Mononuclear cell (primary cell): ENCODE data around the gene CRY1. TPM values are rescaled to one million over a fixed set of nuclear protein-coding genes. Genes with fewer than 3 reads are reported as not detected.
A peak's percentile ranks its signal among the peaks of the same experiment; 100 is the strongest.

ENCODE experiments used
- H3K27me3 ChIP-seq: 2 replicates; pipeline ENCODE4 v1.6.0; 2011; ENCODE audit warnings: low read length, control low read depth; ENCODE audit not compliant: insufficient read depth
- H3K4me1 ChIP-seq: 2 replicates; pipeline ENCODE4 v1.5.1; 2011; ENCODE audit warnings: mild to moderate bottlenecking, low read length, control low read depth; ENCODE audit not compliant: insufficient read depth
- H3K4me3 ChIP-seq: 2 replicates; pipeline ENCODE4 v1.5.1; 2011; ENCODE audit warnings: mild to moderate bottlenecking, low read length, moderate library complexity
- H3K9me3 ChIP-seq: 2 replicates; pipeline ENCODE4 v1.5.1; 2011; ENCODE audit warnings: low read depth, mild to moderate bottlenecking, control low read depth, low read length
- total RNA-seq: library from RNA; depleted of rRNA; stranded (reverse); fragments of >200 nt; gene quantifications from one replicate; pipeline ENCODE4 v1.2.3, GENCODE V29; 2012

CRY1 gene
- total RNA-seq, 1 donor, result 68.6 TPM

DNA sequence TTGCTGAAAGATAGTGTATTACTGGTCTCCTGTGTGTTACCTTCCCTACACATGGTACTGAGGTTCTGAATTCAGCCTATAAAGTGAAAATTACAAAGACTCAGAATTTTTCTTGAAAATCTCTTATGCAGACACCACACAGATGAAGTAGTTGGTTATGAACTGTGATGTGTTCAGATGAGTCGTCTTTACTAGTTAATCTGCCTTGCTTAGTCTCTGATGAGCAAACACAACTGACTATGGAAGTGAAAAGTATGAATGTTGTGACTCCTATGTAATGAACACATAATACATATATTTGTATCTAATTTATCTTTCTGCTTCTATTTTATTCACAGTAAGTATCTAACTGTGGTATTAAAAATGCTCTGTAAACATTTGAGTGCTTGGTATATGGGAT lies 111.1 kb downstream of the CRY1 start:
- Histone ChIP-seq H3K9me3 (no peaks in the 10 kb centered on the region), H3K4me1 (peaks cover 14% of the 10 kb centered on the region), H3K27me3 (no peaks in the 10 kb centered on the region), H3K4me3 (no peak overlapping the region)

DNA sequence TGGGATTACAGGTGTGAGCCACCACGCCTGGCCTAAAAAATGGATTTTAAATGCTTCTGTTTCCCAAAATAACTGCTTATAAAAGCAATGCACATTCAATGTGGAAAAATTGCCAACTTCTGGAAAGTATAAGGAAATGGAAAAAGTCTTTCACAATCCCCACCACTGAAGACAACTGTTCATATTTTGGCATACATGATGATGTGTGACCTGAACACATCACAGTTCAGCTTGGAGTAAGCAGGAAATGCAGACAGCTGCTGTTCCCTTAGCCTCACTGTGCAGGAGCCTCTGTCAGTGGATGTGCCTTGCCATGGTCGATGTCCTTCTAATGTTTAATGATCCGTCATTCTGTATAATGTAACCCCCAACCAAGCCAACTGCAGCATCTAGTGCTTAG lies 111.6 kb downstream of the CRY1 start:
- H3K9me3 ChIP-seq, result no peaks in the 10 kb centered on the region
- no peak overlapping the region for H3K4me3 ChIP-seq
- peaks cover 14% of the 10 kb centered on the region for H3K4me1 ChIP-seq
- no peaks in the 10 kb centered on the region for H3K27me3 ChIP-seq

DNA sequence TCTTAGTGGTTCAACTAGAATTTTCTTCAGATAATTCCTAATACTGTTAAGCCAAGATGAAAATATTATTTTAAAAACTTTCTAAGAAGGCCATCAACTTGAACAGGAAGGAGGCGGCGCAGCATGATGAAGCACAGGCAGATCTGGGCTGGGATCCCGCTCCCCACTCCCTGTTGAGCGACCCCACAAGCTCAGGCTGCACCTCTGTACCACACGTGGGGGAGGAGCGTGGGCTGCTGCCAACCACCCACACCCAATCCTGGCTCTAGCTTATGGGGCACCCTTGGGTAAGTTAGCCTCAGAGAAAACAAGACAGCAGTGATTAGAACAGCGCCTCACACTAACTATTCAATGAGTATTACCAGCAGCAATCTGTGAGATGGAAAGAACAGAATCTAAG lies 112.4 kb downstream of the CRY1 start:
- no peaks in the 10 kb centered on the region for H3K9me3 ChIP-seq
- no peak overlapping the region for H3K4me3 ChIP-seq
- H3K27me3 ChIP-seq, result no peaks in the 10 kb centered on the region
- H3K4me1 ChIP-seq, result peaks cover 7% of the 10 kb centered on the region

DNA sequence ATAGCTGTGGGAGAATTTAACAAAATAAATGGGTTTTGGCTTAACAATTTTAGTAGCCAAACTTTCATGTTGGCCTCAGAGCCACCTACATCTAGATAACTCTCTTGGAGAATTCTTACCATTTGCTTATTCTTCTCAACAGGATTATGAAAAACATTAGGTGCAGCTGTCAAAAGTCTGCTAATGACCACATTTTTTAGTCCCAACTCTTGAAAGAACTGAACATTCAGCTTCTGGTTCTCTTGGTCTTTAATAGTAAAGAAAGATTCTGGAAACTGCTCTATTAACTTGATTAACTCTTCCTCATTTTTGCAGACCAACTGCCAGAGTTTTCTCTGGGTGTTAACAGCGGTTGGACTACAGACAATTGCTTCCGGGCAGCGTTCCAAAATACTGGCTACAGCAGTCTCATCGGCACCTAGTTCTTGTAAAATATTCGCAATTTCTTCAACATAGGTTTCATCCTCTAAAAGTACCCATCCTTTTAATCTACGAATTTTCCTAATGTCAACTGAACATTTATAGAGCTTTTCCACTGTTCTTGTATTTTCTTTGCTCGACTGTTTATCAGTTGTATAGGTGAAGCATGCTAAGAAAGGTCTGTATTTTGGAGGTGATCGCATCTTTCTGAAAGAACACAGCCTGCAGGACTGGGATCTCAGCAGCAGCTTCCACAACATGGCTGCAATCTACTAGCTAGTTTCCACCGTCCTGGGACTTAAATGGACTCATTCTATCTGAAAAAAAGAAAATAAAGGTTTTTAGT lies 115.1 kb downstream of the CRY1 start:
- Histone ChIP-seq H3K27me3 (no peaks in the 10 kb centered on the region), H3K4me1 (no peaks in the 10 kb centered on the region), H3K9me3 (no peaks in the 10 kb centered on the region), H3K4me3 (no peak overlapping the region)

DNA sequence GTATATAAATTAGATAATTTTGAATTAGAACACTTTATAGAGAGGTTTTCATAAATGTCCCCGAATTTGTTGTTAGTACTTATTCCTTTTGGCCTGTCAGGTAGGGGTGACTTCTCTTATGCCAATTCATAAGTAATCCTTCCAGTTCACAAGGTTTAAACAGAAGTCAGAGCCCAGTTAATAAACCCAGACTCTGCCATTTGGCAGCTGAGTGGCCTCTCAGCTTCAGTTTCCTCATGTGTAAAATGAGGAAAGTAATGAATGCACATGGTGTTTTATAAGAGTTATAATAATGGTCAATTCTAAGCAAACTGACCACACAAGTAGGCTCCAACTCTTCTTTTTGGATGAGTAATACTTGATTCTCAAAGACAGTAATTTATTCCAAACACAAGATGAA lies 116.7 kb downstream of the CRY1 start:
- no peak overlapping the region for H3K4me3 ChIP-seq
- H3K4me1 ChIP-seq, result no peaks in the 10 kb centered on the region
- H3K9me3 ChIP-seq, result no peaks in the 10 kb centered on the region
- H3K27me3 ChIP-seq, result no peaks in the 10 kb centered on the region

DNA sequence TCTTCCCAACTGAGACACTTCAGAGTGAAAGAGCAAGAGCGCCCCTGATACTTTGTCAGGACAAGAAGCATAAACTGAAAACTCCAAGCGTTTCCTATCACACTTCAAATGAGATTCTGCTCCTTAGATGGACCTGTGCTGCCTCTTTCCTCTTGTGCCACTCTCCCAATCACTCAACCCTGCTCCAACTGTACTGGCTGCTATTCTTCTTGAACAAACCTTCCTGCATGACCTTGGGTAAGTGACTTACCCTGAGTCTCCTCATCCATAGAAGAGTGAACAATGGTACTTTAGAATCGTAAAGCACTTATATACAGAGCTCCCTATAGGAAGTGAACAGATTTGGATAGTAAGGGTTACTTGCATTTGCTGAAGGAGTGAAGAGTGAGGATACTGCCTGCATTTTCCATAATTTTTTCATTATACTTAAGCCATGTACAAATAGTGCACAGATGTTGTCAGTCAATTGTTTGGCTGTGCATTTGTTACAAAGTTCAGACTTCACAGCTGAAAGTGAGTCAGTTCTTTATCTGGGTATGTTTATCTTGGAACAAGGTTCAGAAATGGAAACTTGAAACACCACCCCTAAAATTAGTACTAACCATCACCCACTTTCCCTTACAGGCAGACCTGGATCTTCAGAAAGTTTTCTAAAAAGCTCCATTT lies 117.2 kb downstream of the CRY1 start:
- H3K4me1 ChIP-seq, result no peaks in the 10 kb centered on the region
- no peaks in the 10 kb centered on the region for H3K9me3 ChIP-seq
- H3K27me3 ChIP-seq, result no peaks in the 10 kb centered on the region
- H3K4me3 ChIP-seq, result no peak overlapping the region

DNA sequence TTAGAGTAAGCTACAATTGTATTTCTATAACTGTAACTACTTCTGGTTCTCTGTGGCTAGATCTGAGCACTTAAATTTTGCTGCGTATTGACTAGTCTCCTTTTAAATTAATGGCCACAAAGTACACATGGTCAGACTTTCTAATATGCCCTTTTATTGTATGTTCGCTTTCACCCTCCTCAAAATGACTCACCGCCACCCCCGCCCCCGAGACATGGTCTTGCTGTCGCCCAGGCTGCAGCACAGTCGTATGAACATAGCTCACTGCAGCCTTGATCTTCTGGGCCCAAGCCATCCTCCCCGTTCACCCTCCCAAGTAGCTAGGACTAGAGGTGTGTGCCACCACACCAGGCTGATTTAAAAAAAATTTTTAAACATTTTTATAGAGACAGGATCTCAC lies 118.3 kb downstream of the CRY1 start:
- Histone ChIP-seq H3K4me1 (no peaks in the 10 kb centered on the region), H3K4me3 (no peak overlapping the region), H3K27me3 (no peaks in the 10 kb centered on the region), H3K9me3 (no peaks in the 10 kb centered on the region)

DNA sequence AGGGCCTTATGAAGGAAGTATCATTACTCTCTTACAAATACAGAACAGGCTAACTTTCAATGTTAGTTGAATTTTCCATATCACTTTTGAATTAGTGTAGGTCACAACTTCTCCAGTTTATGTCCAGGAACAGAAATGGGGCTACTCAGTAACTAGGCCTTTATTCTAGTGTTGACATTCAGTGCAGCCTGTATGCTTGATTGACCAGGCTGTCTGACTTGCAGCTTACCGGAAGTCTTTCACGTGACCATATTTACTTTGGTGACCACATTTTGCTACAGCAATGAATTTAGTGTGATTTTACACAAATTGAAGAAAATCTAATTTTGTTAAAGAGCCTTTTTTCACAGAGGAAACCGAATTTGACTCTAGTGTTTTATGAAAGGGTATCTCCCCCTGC lies 118.8 kb downstream of the CRY1 start:
- H3K4me1 ChIP-seq, result no peaks in the 10 kb centered on the region
- no peaks in the 10 kb centered on the region for H3K9me3 ChIP-seq
- H3K27me3 ChIP-seq, result no peaks in the 10 kb centered on the region
- H3K4me3 ChIP-seq, result no peak overlapping the region

DNA sequence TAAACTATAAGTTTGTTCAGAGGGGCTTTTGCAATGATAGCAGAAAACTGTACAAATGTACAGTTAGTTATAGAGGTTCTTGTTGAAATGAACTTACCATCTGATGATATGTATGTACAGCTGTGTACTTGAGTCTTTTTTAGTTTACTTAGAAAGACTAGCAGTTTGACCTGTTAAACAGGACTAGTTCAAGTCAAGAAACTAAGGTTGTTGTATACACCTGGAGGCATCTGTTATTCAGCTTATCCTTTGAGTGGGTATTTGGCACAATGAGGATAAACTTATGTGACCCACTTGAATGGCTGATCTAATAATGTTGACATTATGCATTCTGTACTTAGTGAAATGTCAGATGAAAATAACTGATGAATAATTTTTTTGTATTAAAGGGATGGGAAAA lies 119.8 kb downstream of the CRY1 start:
- Histone ChIP-seq H3K4me1 (no peaks in the 10 kb centered on the region), H3K9me3 (no peaks in the 10 kb centered on the region), H3K4me3 (no peak overlapping the region), H3K27me3 (no peaks in the 10 kb centered on the region)

DNA sequence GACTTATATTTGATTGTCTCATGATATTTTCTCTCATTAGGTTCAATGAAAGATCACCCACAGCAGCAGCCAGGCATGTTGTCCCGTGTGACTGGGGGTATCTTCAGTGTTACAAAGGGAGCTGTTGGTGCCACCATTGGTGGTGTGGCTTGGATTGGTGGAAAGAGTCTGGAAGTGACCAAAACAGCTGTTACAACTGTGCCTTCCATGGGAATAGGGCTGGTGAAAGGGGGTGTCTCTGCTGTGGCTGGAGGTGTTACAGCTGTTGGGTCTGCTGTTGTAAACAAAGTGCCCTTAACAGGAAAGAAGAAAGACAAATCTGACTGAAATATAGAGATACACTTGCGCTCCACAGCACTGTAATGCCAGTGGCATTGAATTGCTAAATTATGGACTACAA lies 122.3 kb downstream of the CRY1 start:
- Histone ChIP-seq H3K4me1 (no peaks in the 10 kb centered on the region), H3K9me3 (no peaks in the 10 kb centered on the region), H3K4me3 (no peak overlapping the region), H3K27me3 (no peaks in the 10 kb centered on the region)

DNA sequence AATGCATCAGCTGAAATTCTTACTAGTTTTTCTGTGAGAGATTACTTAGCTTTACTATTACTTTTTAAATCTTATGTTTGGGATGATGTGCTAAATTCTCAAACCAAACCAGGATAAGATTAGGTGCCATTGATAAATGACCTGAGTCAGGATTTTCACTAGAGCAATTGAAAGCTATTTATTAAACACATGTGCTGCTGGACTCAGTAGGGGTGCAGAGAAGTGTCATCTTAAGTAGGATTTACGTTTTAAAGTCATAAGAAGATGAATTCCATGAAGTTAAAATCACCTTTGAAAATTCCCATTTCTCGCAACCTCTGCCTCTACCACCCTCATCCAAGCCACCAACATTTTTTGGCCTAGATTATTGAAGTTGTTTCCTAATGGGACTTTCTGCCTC lies 128.8 kb downstream of the CRY1 start:
- no peaks in the 10 kb centered on the region for H3K4me1 ChIP-seq
- H3K27me3 ChIP-seq, result no peaks in the 10 kb centered on the region
- H3K4me3 ChIP-seq, result no peak overlapping the region
- H3K9me3 ChIP-seq, result no peaks in the 10 kb centered on the region

DNA sequence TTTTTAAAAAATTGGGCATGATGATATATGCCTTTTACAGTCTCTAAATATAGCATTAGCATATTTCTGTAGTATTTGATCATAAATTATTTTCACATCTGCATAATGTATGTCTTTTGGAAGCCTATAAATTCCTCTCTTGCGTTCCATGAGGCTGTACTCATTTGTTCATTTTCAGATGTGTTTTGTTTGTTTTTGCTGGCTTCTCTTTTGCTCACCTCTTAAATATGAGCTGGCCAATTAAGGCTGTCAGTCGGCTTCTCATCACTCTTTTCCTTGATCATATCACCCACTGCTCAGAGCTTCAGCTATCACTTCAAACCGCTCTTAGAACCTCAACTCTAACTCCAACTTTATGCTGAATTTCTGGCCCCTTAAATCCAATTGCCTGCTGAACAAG lies 131.1 kb downstream of the CRY1 start:
- no peaks in the 10 kb centered on the region for H3K27me3 ChIP-seq

DNA sequence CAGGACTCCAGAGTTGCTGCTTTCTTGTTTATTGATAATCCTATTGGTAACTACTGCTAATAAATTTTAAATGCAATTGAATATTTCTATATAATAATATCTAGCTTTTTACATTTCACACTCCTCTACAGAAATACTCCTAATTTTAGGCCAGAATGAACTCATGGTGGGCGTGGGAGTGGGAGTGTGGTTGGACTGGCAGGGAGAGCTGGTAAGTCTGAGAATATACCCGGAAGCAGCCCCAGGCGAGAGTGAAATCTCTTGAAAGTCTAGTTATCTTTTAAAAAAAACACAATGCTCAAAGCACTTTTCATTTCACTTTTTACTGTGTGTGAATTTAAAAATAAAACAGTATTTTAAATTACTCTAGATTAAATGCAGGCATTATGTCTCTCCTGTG lies 132.9 kb downstream of the CRY1 start:
- H3K27me3 ChIP-seq, result no peaks in the 10 kb centered on the region
- H3K4me3 ChIP-seq, result no peak overlapping the region
- H3K9me3 ChIP-seq, result no peaks in the 10 kb centered on the region
- peaks cover 12% of the 10 kb centered on the region for H3K4me1 ChIP-seq

More for the DNA sequence above, 131.1 kb downstream of the CRY1 start:
- Histone ChIP-seq H3K4me3 (no peak overlapping the region), H3K9me3 (no peaks in the 10 kb centered on the region), H3K4me1 (peaks cover 6% of the 10 kb centered on the region)

DNA sequence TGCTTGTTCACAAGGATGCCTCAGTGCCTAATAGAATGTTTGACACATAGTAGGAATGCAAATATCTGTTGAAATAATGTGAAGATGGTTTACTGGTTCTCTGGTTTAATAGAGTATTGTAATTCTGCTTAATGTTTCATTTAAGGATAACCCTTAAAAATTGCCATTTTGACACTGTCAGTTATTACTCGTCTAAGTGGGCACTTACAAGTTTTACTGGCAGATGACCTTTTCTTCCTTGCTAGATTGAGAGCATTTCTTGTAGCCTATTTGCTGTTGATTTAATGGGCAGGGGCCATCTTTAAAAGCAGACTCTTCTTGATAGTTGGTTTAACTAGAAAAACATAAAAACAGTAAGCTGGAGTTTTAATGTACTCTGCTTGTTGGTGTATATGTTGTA lies 135.8 kb downstream of the CRY1 start:
- peaks cover 18% of the 10 kb centered on the region for H3K4me1 ChIP-seq
- no peaks in the 10 kb centered on the region for H3K9me3 ChIP-seq
- H3K4me3 ChIP-seq, result no peak overlapping the region
- peaks cover 9% of the 10 kb centered on the region for H3K27me3 ChIP-seq

DNA sequence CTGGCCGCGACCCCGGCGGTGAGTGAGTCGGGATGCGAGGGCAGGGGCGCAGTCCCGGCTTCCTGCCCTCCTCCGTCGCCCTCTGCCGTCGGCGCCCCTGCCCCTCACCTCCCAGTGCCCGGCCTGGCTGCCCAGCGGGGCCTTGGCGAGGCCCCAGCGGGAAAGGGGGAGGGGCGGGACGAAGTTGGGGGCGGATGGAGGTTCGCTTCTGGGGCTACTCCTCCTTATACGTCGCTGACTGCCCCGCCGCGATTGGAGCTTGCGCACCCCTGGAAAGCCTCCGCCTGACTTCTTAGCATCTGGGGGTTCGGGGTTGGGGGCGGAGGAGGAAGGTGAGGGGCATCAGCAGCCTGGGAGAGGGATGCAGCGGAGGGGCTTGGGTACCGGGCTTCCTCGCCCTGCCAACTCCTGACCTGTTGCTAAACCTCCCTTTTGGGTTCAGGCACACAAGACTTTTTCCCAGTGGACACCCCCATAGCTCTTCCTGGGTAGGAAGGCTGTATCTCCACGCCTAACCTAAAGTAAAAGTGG lies 137.2 kb downstream of the CRY1 start:
- Histone ChIP-seq H3K4me3 (peak overlapping the region; percentile 73), H3K9me3 (no peaks in the 10 kb centered on the region), H3K27me3 (peaks cover 9% of the 10 kb centered on the region), H3K4me1 (peaks cover 18% of the 10 kb centered on the region)
